Renal cortex interstitium (tissue), 11 donors: ENCODE results near the gene BET1. TPM values are rescaled to one million over a fixed set of nuclear protein-coding genes. Genes with fewer than 3 reads are reported as not detected.
"Not testable (repeated sequence)": the region's sequence is repeated elsewhere in the genome, so short reads cannot be mapped to it uniquely, and the experiment has no call there.

Experiments used
- DNase-seq, 11 donors: peaks; one replicate each; pipeline ENCODE4 v3.0.0-alpha.2; 2013; ENCODE audit warnings: low read depth in 9 of 11, low spot score in 4 of 11; ENCODE audit errors: extremely low read depth in 1 of 11
- polyA plus RNA-seq, 3 donors: library from polyadenylated mRNA; unstranded; fragments of 120-200 nt; gene quantifications; one replicate each; pipeline ENCODE4 v1.2.1, GENCODE V29; 2013; ENCODE audit not compliant: insufficient read length in 3 of 3

BET1 gene
- polyA plus RNA-seq, 3 donors = 46.5 to 52.2 (median 47.4) TPM

DNA sequence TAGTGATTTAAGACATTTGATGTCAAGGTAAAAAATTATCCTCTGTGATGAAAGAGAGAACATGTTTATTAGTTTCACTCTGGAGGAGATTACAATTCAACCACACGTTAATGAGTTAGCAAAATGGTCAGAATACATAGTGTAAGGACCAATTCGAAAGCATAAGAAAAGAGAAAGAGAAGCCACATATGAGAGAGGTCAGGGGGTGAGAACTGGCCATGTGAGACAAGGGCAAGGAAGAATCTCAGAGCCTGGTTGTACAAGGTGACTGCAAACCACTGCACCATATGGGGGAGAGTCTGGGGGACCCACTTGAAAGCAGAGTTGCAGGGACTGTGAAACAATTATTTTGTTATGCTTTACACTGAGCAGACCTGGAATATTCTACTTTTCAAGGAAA, 27.7 kb upstream of the BET1 start:
- DNase-seq = no peak

DNA sequence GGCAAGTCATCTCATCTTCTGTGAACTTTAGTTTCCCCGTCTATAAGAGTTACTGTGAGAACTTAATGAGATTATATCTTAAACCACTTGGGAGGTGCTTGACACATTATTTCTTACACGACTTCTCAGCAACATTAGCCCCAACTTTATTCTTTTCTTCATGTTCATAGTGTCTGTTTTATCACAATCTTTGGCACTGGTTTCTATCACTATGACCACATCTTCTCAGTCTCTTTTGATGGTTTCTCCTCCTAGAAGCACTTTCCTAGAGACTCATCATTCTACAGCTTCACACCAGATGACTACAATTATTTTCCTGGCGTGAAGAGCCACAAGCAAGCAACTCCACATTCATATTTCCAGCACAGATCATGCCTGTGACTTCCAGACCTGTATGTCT, 26.5 kb upstream of the BET1 start:
- DNase-seq = no peak

DNA sequence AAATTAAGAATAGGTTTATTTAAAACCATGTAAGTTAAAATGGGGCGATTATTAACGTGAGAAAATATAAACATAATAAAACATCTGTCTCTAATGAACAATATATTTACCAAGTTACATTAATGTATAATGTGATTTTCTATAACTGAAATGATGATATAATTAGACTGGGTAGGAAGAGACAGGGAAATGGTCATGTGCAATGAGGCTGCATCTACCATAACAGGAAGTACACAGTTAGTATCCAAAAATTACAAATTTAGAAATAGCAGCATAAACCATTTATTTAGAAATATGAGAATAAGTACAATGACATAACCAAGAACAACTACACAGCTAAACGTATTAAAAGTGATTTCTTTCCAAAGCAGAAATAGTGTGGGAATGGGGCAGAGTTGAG, 25.8 kb upstream of the BET1 start:
- DNase-seq = no peak

DNA sequence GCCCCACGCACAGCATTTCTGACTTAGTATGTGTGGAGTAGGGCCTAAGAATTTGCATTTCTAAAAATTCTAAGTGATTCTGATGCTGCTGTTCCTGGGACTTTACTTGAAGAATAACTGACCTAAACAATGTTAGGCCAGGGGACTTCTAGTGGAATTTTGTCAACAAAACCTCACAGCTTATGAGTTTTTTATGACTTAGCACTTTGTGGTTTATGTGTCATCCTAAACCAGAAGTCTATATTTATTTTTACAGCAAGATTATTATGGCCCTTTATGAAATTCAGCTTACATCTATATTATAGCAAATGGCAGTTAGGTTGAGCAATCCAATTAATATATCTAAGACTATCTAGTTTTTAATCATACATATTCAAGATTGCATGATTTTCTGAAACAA, 24.6 kb upstream of the BET1 start:
- DNase-seq = no peak

DNA sequence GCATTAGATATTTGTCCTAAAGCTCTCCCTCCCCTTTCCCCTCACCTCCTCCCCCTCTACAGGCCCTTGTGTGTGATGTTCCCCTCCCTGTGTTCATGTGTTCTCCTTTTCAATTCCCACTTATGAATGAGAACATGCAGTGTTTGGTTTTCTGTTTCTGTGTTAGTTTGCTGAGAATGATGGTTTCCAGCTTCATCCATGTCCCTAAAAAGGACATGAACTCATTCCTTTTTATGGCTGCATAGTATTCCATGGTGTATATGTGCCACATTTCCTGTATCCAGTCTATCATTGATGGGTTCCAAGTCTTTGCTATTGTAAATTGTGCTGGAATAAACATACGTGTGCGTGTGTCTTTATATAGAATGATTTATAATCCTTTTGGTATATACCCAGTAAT, 22.5 kb upstream of the BET1 start:
- DNase-seq = not testable (repeated sequence)

DNA sequence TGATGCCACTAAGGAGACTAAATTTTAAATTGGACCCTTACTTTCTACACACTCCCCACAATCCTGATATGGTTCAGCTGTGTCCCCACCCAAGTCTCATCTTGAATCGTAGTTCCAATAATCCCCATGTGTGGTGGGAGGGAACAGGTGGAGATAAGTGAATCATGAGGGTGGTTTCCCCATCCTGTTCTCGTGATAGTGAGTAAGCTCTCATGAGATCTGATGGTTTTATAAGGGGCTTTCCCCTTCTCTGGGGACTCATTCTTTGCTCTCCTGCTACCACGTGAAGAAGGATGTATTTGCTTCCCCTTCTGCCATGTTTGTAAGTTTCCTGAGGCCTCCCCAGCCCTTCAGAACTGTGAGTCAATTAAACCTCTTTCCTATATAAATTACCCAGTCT, 18.4 kb upstream of the BET1 start:
- DNase-seq = no peak

DNA sequence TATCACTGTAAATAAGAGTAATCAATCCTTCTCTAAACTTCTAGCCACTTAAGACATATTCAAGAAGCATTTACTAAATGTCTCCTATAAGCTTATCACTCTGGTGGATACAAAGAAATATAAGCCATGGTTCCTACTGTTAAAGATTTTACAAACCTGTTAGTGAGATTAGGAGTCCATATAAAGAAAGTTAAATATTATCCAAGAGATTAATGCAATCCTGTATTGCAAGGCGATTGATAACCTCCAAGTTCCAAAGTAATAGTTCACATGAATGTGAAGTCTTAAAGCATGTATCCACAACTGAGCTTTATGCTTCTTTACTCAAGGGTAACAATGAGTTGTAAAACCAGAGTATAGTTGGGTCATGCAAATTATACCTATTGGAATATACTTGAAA, 12.6 kb upstream of the BET1 start:
- no peak for DNase-seq

DNA sequence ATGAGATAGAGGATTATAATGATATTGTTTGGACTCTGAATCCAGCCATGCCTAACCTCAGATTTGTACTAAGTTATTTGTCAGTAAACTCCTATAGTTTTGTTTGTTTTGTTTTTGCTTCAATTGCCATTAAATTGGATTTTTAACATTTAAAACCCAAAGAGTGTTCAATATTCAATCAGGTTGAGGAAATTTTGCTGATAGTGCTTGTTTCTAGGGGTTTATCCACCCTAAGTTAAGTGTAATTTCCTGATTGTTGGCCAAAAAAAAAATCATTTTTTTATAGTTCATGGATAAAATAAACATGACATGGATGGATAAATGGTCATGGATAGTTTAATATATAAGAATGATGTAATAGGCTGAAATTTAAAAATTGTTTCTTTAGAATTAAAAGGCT, 11.4 kb upstream of the BET1 start:
- DNase-seq = no peak

DNA sequence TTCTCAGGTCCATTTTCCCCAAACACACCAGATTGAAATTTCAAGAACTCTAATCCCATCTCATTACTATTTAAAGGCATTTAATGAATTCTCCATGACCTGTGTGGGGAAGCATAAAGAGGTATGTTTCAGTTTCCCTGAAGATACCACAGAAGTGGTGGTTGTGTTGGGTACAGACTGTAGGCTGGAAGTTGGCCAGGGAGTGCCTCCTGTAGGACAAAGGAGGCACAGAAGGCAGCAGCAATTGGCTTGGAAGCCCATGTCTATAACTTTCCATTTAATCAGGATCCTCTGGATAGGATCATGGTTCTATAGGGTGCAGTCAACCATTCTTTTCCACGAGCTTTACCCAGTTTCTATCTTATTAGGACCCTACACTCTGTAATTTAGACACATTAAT, 8.6 kb upstream of the BET1 start:
- DNase-seq = no peak

DNA sequence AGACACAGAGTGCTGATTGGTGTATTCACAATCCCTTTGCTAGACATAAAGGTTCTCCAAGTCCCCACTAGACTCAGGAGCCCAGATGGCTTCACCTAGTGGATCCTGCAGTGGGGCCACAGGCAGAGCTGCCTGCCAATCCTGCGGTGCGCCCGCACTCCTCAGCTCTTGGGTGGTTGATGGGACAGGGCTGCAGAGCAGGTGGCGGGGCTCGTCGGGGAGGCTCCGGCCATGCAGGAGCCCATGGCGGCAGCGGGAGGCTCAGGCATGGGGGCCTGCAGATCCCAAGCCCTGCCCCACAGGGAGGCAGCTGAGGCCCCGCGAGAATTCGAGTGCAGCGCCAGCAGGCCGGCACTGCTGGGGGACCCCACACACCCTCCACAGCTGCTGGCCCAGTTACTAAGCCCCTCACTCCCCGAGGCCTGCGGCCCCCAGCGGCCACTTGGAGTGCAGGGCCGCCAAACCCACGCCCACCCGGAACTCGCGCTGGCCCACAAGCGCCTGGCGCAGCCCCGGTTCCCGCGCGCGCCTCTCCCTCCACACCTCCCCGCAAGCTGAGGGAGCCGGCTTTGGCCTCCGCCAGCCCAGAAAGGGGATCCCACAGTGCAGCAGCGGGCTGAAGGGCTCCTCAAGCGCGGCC, 7.7 kb upstream of the BET1 start:
- DNase-seq = no peak

DNA sequence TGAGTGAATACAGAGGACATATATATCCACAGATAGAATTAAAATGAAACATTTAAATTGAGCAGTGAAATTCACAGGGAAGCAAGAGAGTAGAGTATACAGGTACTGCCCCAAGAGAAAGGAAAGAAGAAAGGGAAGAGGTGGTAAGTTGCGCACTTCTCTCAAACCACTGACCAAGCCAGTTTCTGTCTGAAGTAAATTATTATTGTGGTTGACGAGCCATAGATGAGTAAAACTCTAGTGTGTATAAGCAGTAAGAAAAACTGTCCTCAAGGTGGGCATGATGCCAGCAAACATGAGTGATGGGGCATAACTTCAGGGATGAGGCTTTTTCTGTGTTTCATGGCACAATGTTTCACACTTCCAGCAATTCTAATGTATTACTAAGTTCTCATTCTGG, 4.4 kb upstream of the BET1 start:
- no peak for DNase-seq

DNA sequence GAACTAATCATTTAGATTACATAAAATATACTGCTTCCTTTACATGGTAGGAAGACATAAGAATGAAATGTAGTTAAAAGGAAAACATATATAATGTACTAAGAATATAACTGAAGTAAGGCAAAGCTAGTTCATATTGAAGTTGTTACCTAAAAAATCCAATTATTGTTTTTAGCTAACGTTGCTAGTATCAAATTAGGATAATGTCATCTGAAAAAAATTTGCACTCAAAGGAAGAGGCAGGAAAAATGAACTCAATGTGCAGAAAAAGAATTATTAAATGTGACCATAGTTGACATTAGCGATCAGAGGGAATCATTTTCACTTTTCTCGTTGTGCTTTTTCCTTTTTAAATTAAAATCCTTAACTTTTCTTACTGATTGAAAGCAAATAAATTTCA, 1.6 kb upstream of the BET1 start:
- DNase-seq = no peak

DNA sequence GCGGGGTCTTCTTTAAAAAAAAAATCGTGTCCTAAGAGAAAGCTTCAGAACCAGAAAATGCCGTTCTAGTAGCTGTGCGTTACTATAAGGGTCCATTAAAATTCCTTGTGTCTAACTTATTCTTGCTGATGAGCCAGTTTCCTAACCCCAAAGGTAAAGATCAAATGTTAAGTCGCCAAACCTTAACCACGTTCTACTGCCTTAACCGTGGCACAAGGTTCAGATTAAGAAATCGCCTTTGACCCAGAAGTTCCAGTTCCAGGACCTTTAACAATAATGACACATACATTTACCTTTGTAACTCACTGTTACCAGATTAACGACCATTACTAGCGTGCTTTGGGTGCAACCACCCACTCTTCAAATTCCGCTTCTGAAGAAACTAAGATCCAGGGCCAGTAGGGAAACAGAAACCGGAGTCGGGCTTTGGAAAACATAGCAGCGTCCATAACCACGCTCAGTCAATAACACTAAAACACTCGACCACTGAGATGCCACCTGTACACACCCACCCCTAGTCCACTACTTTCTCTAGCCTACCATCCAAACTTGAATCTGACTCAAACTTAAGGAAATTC, 620 bp downstream of the BET1 start:
- peak in 5 of 11 donors; percentile 3 to 20 (median 9) for DNase-seq

DNA sequence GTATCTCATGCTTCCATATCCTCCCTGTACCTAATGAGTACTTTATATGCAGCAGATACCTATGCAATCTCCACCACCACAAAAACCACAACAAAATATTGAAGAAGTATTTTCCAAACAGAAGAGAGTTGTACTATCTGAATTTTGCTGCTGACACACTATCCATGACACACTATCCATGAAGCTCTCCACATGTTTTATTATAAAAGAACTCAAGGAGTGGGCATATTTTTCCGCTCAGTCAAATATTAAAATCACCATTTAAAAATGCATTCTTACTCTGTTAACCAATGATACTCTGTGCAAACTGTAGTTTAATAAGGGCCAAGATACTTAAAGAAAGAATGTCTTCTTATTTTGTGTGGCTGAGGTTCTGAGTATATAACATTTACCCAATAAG, 2.8 kb downstream of the BET1 start:
- no peak for DNase-seq

DNA sequence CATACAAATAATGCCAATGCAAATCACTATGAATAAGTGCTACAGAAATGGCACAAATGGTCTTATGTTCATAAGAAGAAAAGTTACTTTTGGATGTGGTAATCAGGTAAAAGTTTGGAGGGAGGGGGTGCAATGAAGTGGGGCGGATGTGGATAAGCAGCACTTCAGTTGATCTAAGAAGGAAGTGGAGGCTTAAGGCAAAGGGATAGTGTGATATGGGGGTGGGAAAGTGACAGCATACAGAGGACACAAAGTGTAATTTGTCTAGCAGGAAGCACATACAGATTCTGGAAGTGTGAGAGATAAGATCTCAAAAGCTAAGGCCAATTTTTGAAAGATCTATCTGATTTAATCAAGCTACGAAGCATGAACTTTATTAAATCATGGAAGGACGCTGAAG, 6.3 kb downstream of the BET1 start:
- DNase-seq = no peak

DNA sequence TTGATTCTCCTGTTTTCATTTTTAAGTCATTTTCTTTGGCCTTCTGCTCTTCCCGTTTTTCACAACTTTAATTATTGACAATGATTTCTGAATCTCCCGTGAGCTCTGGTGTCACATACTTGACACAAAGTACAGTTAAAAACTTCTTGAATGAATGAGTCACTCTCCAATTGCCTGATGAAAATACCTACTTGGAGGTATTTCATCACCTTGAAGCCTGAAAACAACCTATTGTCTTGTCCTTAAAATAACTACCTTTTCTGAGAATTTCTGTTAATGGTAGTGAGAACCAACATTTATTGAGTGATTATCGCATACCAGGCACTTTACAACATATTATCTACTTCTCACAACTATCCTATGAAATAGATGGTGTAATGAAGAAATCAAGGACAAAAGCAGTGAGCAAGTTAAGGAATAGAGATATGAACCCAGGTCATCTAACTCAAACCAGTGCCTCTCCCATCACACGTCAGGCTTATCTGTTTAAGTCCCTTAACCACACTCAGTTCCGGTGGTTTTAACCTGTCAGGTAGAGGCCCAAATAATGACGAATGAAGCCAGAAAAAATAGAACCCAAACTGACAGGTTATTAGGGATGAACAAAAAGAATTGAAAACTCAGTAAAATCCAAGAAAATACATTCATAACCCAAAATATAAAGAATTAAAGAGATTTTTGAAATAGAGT, 11.6 kb downstream of the BET1 start:
- DNase-seq = no peak

DNA sequence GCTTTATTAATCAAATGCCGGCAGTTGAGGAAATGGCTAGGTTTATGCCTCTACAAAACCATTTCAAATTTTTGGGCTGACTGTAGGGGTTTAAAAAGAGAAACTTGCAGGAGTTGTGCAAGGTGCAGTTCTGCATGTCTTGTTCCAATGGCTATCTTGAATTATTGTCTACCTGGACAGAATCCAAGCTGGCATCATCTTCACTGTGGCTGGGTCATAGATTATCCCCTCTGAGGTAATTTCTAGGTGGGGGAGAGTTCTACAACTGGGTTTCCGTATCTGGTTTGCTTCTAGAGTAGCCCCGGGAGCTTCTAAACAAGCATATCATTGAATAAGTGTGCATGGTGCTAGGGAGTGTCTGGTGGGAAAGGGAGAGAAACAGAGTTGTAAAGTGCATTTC, 16.9 kb downstream of the BET1 start:
- DNase-seq = no peak

DNA sequence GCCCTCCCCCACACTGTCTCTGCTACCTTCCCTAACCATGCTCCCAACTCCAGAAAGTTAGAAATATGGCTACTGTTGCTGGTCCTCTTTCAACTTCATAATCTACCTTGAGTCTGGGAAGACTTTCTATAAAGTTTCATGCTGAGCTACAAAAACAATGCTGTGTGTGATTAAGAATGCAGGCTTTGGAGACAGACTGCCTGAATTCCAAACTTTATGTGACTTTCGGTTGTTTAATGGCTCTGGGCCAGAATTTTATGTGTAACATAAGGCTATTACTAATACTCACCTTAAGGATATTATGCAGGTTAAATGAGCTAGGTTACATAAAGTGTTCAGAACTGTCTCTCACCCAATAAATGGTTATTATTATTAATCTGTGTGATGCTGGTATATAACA, 19.1 kb downstream of the BET1 start:
- no peak for DNase-seq

DNA sequence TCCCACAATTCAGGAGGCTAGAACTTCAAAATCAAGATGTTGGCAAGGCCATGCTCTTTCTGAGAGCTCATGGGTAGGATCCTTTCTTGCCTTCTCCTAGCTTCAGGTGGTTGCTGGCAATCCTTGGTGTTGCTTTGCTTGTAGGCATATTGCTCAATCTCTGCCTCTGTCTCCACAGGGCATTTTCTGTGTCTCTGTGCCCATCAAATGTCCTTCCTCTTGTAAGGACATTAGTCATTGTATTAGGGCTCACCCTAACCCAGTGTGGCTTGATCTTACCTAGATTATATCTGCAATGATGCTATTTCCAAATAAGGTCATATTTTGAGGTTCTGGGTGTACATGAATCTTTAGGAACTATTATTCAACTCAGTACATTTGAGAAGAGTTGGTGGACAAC, 20.1 kb downstream of the BET1 start:
- no peak for DNase-seq

DNA sequence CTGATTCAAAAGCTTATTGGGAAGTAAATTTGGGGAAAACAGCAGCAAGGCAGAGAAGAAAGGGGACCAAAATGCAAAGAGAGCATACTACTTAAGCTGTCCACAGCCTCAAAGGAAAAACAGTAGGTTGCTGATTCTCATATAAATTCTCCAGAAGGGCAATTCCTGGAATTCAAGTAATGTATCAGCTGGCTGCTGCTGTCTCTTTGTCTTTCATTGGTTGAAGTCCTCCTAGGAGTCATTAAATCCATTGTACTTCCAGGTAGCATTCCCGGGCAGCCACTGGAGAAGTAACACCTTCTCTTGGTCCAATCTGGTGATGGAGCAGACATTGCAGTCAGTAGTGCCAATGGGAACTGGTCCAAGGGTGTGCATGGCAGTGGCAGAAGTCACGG, 22.7 kb downstream of the BET1 start:
- DNase-seq = no peak
